NOMO-1 treated with dmso at 0.1 percent for 144 hours (cell line): ENCODE results near the gene HDHD5.

Experiments
- DNase-seq: peaks from one replicate; lab custom pipeline; 2025; ENCODE audit not compliant: unreplicated experiment; lab: John Stamatoyannopoulos, UW

The HDHD5 gene

GRCh38 chr22:17106785-17107546, 52.1 kb downstream of the HDHD5 start:
- DNase-seq = peak; percentile 99

GRCh38 chr22:17106161-17106784, 52.8 kb downstream of the HDHD5 start:
- DNase-seq = peak; percentile 78

- no peak for DNase-seq
Measured at GRCh38 chr22:17105143-17106129, 53.6 kb downstream of the HDHD5 start.

GRCh38 chr22:17104336-17104935, 54.6 kb downstream of the HDHD5 start:
- DNase-seq = no peak

- DNase-seq = no peak
Measured at GRCh38 chr22:17103351-17103750, 55.7 kb downstream of the HDHD5 start.

- DNase-seq = no peak
Measured at GRCh38 chr22:17102297-17102667, 56.8 kb downstream of the HDHD5 start.

- no peak for DNase-seq
Measured at GRCh38 chr22:17101475-17102296, 57.4 kb downstream of the HDHD5 start.

GRCh38 chr22:17100621-17101020, 58.5 kb downstream of the HDHD5 start:
- DNase-seq = no peak

GRCh38 chr22:17098379-17098819, 60.7 kb downstream of the HDHD5 start:
- DNase-seq = peak; percentile 94

- no peak for DNase-seq
Measured at GRCh38 chr22:17097701-17098100, 61.4 kb downstream of the HDHD5 start.

- DNase-seq = no peak
Measured at GRCh38 chr22:17097062-17097461, 62.0 kb downstream of the HDHD5 start.

- no peak for DNase-seq
Measured at GRCh38 chr22:17096071-17096470, 63.0 kb downstream of the HDHD5 start.

- no peak for DNase-seq
Measured at GRCh38 chr22:17095538-17095937, 63.5 kb downstream of the HDHD5 start.

GRCh38 chr22:17093081-17093480, 66.0 kb downstream of the HDHD5 start:
- no peak for DNase-seq

- no peak for DNase-seq
Measured at GRCh38 chr22:17091851-17092250, 67.2 kb downstream of the HDHD5 start.

- DNase-seq = no peak
Measured at GRCh38 chr22:17090550-17090949, 68.5 kb downstream of the HDHD5 start.
